Astrocyte (in vitro differentiated cells and primary cell): Measurements from ENCODE around the gene PHF12. TPM values are rescaled to one million over a fixed set of nuclear protein-coding genes. Genes with fewer than 3 reads are reported as not detected.

Experiments
- DNase-seq: peaks from one replicate; pipeline ENCODE4 v3.0.0-alpha.2; 2010; ENCODE audit warnings: low read depth
- FAIRE-seq: peaks from 2 replicates; lab custom pipeline; 2011; peaks lifted over from hg19 to GRCh38; lab: Jason Lieb, UNC
- H2AFZ ChIP-seq: 2 replicates; pipeline ENCODE4 v1.6.0; 2012; ENCODE audit warnings: low read depth, low read length, inconsistent platforms
- H3K27ac ChIP-seq: 2 replicates; pipeline ENCODE4 v1.5.1; 2011; ENCODE audit warnings: low read depth, low read length, inconsistent platforms
- H3K27me3 ChIP-seq: 2 replicates; pipeline ENCODE4 v1.6.0; 2011; ENCODE audit warnings: low read length, inconsistent platforms; ENCODE audit not compliant: insufficient read depth
- H3K36me3 ChIP-seq: 2 replicates; pipeline ENCODE4 v1.5.1; 2011; ENCODE audit warnings: low read length, inconsistent platforms; ENCODE audit not compliant: insufficient read depth
- H3K4me1 ChIP-seq: 2 replicates; pipeline ENCODE4 v1.5.1; 2011; ENCODE audit warnings: low read length, inconsistent platforms; ENCODE audit not compliant: insufficient read depth
- H3K4me2 ChIP-seq: 2 replicates; pipeline ENCODE4 v1.6.0; 2012; ENCODE audit warnings: low read length, inconsistent platforms
- H3K4me3 ChIP-seq: 2 replicates; pipeline ENCODE4 v1.5.1; 2011; ENCODE audit warnings: low read depth, mild to moderate bottlenecking, low read length, inconsistent platforms; ENCODE audit not compliant: insufficient read depth
- H3K79me2 ChIP-seq: 2 replicates; pipeline ENCODE4 v1.6.0; 2012; ENCODE audit warnings: mild to moderate bottlenecking, low read length, inconsistent platforms; ENCODE audit not compliant: insufficient read depth
- H3K9ac ChIP-seq: 2 replicates; pipeline ENCODE4 v1.6.0; 2012; ENCODE audit warnings: mild to moderate bottlenecking, low read length, inconsistent platforms
- H3K9me3 ChIP-seq: 2 replicates; pipeline ENCODE4 v1.5.1; 2012; ENCODE audit warnings: low read depth, mild to moderate bottlenecking, low read length, inconsistent platforms; ENCODE audit not compliant: insufficient read depth
- H4K20me1 ChIP-seq: 2 replicates; pipeline ENCODE4 v1.6.0; 2012; ENCODE audit warnings: low read length, inconsistent platforms; ENCODE audit not compliant: insufficient read depth
- H3K27ac Mint-ChIP-seq: one replicate; pipeline ENCODE4 v1.8.0; 2021; ENCODE audit warnings: mild to moderate bottlenecking, mixed read lengths; ENCODE audit not compliant: unreplicated experiment
- H3K27me3 Mint-ChIP-seq: one replicate; pipeline ENCODE4 v1.8.0; 2021; ENCODE audit warnings: low read depth, mixed read lengths; ENCODE audit not compliant: unreplicated experiment
- H3K36me3 Mint-ChIP-seq: one replicate; pipeline ENCODE4 v1.8.0; 2021; ENCODE audit warnings: low read depth, mixed read lengths; ENCODE audit not compliant: unreplicated experiment
- H3K4me1 Mint-ChIP-seq: one replicate; pipeline ENCODE4 v1.8.0; 2021; ENCODE audit warnings: low read depth, mixed read lengths; ENCODE audit not compliant: unreplicated experiment
- H3K4me3 Mint-ChIP-seq: one replicate; pipeline ENCODE4 v1.8.0; 2021; ENCODE audit warnings: mild to moderate bottlenecking, moderate library complexity, mixed read lengths; ENCODE audit not compliant: unreplicated experiment
- H3K9me3 Mint-ChIP-seq: one replicate; pipeline ENCODE4 v1.8.0; 2021; ENCODE audit warnings: mild to moderate bottlenecking, mixed read lengths; ENCODE audit not compliant: unreplicated experiment
- CTCF ChIP-seq: IDR thresholded peaks from 2 replicates; pipeline ENCODE4 v1.5.1; 2011; ENCODE audit warnings: low read depth, mild to moderate bottlenecking, inconsistent platforms, low read length, moderate library complexity; ENCODE audit not compliant: insufficient read depth
- EZH2 ChIP-seq: IDR thresholded peaks from 2 replicates; pipeline ENCODE4 v1.6.1; 2012; ENCODE audit warnings: mild to moderate bottlenecking, low read length, inconsistent platforms; ENCODE audit not compliant: insufficient read depth
- total RNA-seq: library from RNA; stranded (reverse); gene quantifications from 2 replicates; pipeline ENCODE4 v1.2.1, GENCODE V29; 2021

The PHF12 gene
- total RNA-seq, 1 donor from 2014 or later: 41.6 TPM

GRCh38 chr17:28948873-28949184 is 2.5 kb downstream of the PHF12 start:
- peaks cover 50% of the 10 kb centered on the region for H3K4me1 ChIP-seq
- peaks cover 54% of the 10 kb centered on the region for H4K20me1 ChIP-seq
- peak overlapping the region; percentile 86 for H3K4me3 ChIP-seq
- DNase-seq: no peak
- no peaks in the 10 kb centered on the region for H3K27me3 Mint-ChIP-seq
- H3K4me3 Mint-ChIP-seq: peak overlapping the region; percentile 95
- peaks cover 70% of the 10 kb centered on the region for H3K79me2 ChIP-seq
- peaks cover 3% of the 10 kb centered on the region for H3K36me3 ChIP-seq
- TF ChIP-seq EZH2: no peak
- TF ChIP-seq CTCF: no peak
- peak overlapping the region; percentile 89 for H3K9ac ChIP-seq
- no peaks in the 10 kb centered on the region for H3K27me3 ChIP-seq
- FAIRE-seq: no peak
- H3K27ac Mint-ChIP-seq: peak overlapping the region; percentile 92
- no peaks in the 10 kb centered on the region for H3K9me3 ChIP-seq
- peaks cover 28% of the 10 kb centered on the region for H3K4me1 Mint-ChIP-seq
- no peaks in the 10 kb centered on the region for H3K9me3 Mint-ChIP-seq
- peak overlapping the region; percentile 49 for H2AFZ ChIP-seq
- H3K4me2 ChIP-seq: peak overlapping the region; percentile 96
- H3K27ac ChIP-seq: peak overlapping the region; percentile 87
- H3K36me3 Mint-ChIP-seq: peaks cover 6% of the 10 kb centered on the region

- H3K4me3 ChIP-seq: peak overlapping the region; percentile 86
- Mint-ChIP-seq H3K27me3 (no peaks in the 10 kb centered on the region), H3K9me3 (no peaks in the 10 kb centered on the region), H3K36me3 (peaks cover 6% of the 10 kb centered on the region), H3K4me1 (peaks cover 29% of the 10 kb centered on the region), H3K4me3 (peak overlapping the region; percentile 95), H3K27ac (peak overlapping the region; percentile 92)
- H3K9ac ChIP-seq: peak overlapping the region; percentile 89
- H3K27ac ChIP-seq: peak overlapping the region; percentile 87
- H3K4me1 ChIP-seq: peaks cover 50% of the 10 kb centered on the region
- peaks cover 75% of the 10 kb centered on the region for H3K79me2 ChIP-seq
- TF ChIP-seq EZH2 (no peak), CTCF (no peak)
- DNase-seq: no peak
- peak overlapping the region; percentile 96 for H3K4me2 ChIP-seq
- H4K20me1 ChIP-seq: peaks cover 56% of the 10 kb centered on the region
- peaks cover 3% of the 10 kb centered on the region for H3K36me3 ChIP-seq
- no peaks in the 10 kb centered on the region for H3K9me3 ChIP-seq
- no peaks in the 10 kb centered on the region for H3K27me3 ChIP-seq
- H2AFZ ChIP-seq: peak overlapping the region; percentile 49
- FAIRE-seq: no peak
Observed at GRCh38 chr17:28948342-28948741, 3.0 kb downstream of the PHF12 start.

GRCh38 chr17:28947639-28948038 is 3.7 kb downstream of the PHF12 start:
- H3K4me3 Mint-ChIP-seq: peak overlapping the region; percentile 95
- Histone ChIP-seq H3K79me2 (peaks cover 82% of the 10 kb centered on the region), H3K4me1 (peaks cover 47% of the 10 kb centered on the region), H2AFZ (no peak overlapping the region), H3K4me2 (peak overlapping the region; percentile 96), H3K36me3 (peaks cover 3% of the 10 kb centered on the region), H3K9me3 (no peaks in the 10 kb centered on the region), H3K4me3 (peak overlapping the region; percentile 86), H3K9ac (peak overlapping the region; percentile 89), H3K27me3 (no peaks in the 10 kb centered on the region), H3K27ac (peak overlapping the region; percentile 87), H4K20me1 (peaks cover 62% of the 10 kb centered on the region)
- H3K27ac Mint-ChIP-seq: no peak overlapping the region
- H3K4me1 Mint-ChIP-seq: peaks cover 29% of the 10 kb centered on the region
- no peaks in the 10 kb centered on the region for H3K27me3 Mint-ChIP-seq
- DNase-seq: no peak
- no peak for TF ChIP-seq EZH2
- no peak for TF ChIP-seq CTCF
- H3K36me3 Mint-ChIP-seq: peaks cover 6% of the 10 kb centered on the region
- H3K9me3 Mint-ChIP-seq: no peaks in the 10 kb centered on the region
- FAIRE-seq: no peak
